Lung microvascular endothelial cell (primary cell): ENCODE data around the gene RHD. TPM values are rescaled to one million over a fixed set of nuclear protein-coding genes. Genes with fewer than 3 reads are reported as not detected.
"Not testable (repeated sequence)": the region's sequence is repeated elsewhere in the genome, so short reads cannot be mapped to it uniquely, and the experiment has no call there.

Experiments
- DNase-seq, 2 donors: peaks; one replicate each; pipeline versions ENCODE4 v3.0.0 to v3.0.0-alpha.2; 2010; ENCODE audit warnings: low read depth in 2 of 2
- total RNA-seq: library from RNA; depleted of rRNA; stranded (reverse); fragments of >200 nt; gene quantifications from 2 replicates; pipeline ENCODE4 v1.2.1, GENCODE V29; 2014

Gene RHD
- total RNA-seq, 1 donor from 2014 or later = 0.20 TPM

DNA sequence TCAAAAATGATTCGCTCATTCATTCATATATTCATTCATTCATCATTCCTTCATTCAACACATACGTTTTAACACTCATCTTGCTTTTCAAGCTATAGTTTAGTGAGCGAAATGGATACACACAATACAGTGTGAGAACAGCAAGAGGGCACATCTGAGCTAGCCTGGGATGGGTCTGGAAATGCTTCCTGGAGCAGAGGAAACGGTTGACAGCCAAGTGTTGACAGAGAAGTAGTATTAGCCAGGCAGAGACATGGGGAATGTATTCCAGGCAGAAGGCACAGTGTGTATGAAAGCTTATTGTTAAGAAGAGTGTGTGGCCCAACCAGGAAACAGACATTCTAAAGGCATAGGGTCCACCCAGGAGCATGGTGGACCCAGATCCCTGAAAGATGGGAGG, 32.6 kb downstream of the RHD start:
- peak in 1 of 2 donors; percentile 93 for DNase-seq

DNA sequence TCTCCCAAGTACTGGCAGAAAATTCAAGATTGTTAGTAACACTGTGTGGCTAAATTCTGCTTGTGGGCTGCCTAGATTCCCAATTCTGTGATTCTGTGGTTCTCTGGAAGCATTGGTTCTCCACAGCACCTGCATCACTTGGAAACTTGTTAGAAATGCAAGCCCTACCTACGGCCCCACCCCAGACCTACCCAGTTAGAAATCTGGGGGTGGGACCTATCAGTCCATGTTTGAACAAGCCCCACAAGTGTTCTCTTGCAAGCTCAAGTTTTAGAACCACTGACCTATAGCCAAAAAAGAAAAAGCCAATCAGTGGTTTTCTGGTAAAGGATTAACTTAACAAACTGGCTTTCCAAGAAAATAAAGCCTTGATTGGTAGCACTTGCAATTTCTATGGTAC, 35.9 kb downstream of the RHD start:
- not testable (repeated sequence) for DNase-seq

DNA sequence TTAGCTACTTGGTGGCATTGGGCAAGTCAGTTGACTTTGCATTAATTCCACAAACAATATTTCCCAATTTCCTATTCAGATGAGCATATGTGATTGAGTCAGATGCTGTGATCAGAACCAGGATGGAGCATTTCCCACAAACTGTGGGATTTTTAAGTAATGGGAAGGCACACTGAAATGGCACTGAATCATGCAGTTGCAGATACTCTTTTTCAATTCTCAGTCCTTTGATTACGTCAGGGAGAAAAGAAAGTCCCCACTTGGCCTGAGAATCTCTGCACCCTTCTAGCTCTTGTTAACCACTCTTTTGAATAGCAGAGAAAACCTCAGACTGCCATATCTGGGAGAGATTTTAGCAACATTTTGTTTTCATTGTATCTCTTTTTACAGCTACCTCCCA, 36.8 kb downstream of the RHD start:
- DNase-seq = not testable (repeated sequence)

DNA sequence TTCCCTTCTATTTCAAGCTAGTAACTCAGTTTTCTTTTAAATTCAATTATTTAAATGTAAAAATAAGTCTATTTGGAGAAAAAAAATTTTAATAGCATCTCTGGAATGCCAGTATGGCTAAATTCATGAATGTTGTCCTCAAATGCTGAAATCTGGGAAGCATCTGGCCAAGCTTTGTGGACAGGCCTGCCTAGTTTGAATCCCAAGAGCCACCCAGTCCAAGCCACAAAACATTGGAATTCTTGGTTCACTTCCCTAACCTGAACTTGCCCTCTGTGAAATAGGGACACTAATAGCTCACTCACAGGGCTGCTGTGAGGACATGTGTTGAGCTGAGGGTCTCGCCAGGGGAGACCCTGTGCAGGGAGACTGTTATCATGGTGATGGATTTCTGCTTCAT, 37.2 kb downstream of the RHD start:
- DNase-seq = not testable (repeated sequence)

DNA sequence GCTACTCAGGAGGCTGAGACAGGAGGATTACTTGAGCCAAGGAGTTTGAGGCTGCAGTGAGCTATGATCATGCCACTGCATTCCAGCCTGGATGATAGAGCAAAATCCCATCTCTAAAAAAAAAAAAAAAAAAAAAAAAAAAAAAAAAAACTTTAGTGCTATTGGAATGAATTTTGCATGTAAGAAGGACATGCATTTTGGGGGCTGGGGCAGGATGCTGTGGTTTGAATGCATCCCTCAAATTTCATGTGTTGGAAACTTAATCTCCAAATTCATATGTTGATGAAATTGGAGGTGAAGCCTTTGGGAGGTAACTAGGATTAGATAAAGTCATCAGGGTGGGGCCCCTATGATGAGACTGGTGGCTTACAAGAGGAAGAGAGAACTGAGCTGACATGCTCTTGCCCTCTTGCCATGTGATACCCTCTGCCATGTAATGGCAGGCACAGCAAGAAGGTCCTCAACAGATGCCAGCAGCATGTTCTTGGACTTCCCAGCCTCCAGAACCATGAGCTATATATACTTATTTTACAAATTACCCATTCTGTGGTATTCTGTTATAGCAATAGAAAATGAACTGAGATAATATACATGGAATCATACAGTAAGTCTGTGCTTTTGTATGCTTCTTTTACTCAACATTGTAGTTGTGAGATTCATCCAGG, 40.6 kb downstream of the RHD start:
- not testable (repeated sequence) for DNase-seq

DNA sequence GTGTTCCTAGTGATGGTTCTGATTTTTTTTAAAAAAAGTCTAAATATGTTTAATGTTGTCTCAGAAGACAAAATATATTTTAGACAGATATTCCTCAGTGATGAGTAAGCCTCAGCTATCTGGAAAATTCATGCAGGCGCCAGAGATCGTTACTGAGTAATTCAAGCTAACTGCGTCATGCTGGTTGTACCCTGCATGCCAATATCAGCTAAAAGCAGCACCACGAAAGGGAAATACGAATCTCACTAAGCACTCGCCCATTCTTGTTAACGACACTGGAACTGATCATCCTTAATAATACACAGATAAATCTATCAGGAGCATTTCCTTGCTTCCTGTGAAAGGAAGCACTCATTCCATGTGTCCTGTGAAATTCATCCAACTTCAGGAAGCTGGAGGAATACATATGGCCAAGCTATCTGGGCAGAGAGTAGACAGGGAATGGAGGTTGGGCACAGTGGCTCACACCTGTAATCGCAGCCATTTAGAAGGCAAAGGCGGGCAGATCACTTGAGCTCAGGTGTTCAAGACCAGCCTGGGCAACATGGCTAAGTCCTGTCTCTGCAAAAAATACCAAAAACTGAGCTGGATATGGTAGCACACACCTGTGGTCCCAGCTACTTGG, 48.1 kb downstream of the RHD start:
- peak in 1 of 2 donors; percentile 98 for DNase-seq

DNA sequence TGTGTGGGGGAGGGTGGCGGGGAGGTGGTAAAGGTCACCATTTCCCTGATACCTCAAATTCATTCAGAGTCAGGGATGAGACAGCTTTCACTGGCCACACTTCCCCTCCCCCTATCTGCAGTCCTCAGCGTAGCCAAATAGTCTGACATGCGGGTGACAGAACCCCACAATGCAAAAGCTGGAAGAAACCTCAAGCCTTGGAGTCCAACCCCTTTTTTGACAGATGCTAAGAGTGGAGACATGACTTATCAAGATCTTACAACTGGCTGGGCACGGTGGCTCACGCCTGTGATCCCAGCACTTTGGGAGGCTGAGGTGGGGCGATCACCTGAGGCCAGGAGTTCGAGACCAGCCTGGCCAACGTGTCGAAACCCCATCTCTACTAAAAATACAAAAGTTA, 49.8 kb downstream of the RHD start:
- DNase-seq = not testable (repeated sequence)

DNA sequence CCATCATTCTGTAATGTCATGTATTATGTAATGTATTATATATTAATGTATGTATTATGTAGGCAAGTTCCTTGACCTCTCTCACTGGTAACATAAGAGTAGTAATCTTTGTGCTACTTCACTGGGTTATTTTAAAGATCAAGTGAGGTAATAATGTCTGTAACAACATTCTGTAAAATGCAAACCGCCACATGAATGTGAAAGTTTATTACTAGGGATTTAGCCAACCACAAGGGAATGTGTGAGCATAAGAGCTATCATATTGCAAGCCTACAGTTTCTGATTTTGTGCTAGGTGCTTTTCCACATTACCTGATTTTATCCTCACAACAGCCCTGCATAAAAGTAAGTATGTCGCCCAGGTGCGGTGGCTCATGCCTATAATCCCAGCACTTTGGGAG, 52.1 kb downstream of the RHD start:
- not testable (repeated sequence) for DNase-seq

DNA sequence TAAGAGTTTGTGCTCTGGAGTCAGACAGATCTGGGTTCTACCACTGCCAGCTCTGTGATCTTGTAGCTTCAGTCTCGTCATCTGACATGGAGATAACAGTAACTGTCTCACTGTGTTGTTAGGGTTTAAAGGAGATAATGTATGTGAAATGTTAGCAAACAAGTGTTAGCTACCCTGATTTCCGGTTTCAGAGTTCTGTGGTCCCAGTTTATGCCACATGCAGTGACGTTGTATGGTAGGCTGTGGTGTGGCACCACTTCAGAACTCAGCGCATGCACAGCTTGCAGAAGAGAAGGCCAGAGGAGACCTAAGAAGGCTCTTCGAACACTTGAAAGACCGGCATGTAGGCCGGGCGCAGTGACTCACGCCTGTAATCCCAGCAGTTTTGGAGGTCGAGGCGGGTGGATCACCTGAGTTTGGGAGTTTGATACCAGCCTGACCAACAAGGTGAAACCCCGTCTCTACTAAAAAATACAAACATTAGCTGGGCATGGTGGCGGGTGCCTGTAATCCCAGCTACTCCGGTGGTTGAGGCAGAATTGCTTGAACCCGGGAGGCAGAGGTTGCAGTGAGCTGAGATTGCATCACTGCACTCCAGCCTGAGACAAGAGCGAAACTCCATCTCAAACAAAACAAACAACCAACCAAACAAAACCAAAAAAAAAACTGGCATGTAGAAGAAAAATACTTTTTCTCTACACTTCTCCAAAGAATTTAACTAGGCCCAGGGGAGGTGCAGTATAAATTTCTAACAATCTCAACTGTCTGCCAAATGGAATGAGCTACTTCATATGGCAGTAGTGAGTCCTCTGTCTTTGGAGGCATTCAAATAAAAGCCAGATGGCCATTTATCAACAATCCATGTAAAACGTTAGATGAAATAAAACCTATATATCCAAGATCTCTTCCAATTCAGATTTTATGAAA, 55.8 kb downstream of the RHD start:
- DNase-seq = not testable (repeated sequence)

DNA sequence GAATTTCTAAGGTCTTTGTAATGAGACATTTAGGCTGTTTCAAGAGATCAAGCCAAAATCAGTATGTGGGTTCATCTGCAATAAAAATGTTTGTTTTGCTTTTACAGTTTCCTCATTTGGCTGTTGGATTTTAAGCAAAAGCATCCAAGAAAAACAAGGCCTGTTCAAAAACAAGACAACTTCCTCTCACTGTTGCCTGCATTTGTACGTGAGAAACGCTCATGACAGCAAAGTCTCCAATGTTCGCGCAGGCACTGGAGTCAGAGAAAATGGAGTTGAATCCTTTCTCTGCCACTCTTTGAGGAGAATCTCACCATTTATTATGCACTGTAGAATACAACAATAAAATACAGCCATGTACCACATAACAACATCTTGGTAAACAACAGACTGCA, 56.5 kb downstream of the RHD start:
- not testable (repeated sequence) for DNase-seq

DNA sequence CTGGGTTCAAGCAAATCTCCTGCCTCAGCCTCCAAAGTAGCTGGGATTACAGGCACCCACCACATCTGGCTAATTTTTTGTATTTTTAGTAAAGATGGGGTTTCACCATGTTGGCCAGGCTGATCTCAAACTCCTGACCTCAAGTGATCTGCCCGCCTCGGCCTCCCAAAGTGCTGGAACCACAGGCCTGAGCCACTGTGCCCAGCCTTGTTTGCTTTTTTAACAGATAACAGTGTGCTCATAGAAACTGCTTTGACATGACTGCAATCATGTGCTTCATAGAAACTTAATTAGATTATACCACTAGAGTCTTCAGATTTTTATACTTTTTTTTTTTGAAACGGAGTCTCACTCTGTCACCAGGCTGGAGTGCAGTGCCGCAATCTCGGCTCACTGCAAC, 57.0 kb downstream of the RHD start:
- DNase-seq = peak in 1 of 2 donors; percentile 25

DNA sequence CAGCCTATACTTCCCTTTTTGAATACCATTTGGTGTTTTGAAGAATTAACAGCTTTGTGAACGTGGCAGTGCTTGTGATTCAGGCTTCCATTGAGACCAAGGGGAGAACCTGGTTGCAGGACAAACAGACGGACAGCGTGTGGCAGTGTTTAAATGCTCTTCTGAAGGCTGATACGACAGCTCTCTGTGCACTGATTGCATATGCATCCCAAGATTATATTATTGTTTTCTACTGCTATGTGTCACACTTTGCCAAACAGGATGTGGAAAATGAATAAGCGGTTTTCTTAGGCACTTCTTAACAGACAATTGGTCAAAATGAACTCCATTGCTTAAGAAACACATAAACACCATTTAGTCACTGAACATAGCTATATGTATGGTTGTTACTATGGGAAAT, 57.6 kb downstream of the RHD start:
- DNase-seq = peak in 1 of 2 donors; percentile 65

DNA sequence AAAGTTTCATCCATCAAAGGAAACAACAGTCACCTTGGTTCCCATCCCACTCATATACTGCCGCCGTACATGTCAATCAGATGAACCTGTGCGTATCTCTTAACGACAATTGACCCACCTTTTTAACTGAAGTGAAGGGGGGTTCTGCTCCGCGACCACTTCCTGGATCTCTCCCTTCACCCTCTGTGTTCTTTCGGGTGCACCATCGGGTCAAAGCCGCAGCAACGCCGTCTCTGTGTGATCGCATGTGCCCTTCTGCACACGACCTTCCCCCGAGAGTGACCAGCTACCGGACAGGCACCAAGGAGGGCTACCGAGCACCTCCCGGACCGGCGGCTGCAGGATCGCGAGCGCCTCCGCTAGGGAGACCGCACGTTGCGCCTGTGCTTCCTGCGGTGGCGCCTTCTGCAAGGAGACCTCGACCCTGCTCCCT, 64.6 kb downstream of the RHD start:
- DNase-seq = peak in 1 of 2 donors; percentile 1

DNA sequence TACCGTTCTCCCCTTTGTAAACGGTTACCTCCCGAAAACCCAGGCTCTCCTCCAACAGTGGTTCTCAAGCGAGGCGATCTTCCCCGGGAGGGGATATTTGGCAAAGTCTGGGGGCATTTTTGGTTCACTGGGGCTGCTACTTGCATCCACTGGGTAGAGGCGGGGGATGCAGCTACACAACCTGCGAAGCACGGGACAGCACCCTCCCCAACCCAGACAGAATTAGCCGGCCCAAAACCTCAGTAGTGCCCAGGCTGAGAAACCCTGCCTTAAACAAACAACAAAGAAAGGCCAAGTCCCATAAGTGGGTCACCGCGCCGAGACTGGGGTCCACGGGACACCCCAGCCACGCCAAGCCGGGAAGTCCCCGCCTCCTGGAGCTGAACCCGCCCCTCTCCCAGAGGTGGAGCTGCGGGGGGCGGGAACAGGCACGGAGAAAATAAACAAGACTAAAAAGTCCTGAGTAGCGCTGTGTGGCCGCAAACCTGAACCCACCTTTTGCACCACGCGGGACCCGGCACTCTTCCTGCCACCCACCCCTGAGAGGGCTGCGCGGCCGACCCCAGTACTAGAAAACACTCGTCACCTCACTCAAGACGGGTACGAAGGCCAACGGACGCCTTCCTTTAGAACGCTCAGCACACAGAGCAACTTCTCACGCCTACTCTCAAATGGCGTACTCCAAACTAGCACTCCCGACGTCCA, 65.3 kb downstream of the RHD start:
- DNase-seq = peak; percentile 1 to 17

DNA sequence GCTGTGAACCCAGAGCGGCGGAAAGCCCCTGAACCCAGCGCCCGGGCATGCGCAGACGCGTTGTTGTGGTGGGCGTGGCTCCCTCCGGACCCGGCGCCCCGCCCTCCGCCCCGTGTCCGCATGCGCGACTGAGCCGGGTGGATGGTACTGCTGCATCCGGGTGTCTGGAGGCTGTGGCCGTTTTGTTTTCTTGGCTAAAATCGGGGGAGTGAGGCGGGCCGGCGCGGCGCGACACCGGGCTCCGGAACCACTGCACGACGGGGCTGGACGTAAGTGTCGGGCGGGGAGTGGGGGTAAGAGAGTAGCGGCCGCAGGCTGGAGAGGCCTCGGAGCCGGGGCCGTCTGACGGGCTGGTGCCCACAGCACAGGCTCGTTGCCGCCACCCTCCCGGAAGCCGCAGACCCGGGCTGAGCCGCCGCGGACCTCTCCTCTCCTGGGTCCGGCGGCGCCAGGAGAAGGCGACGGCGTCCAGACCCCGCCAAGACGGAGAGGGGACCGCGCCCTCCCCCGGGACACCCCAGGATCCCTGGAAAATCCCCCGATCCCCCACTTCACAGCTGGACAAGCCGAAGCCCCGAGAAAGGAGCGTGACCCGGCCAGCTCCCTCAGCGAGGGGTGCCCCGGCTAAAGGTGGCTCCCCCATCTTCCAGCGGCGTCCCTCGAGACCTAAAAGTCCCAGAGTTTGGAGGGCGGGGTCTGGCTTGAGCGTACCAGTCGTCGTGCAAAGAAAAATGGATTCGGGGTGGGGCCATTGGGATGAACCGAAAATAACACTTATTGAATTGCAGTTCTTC, 66.1 kb downstream of the RHD start, which contains the start of gene TMEM50A:
TSS of gene TMEM50A (plus strand) at position 147 of the 794 bp plus-strand sequence. CDS start 2,153 bp downstream, outside the sequence.
- DNase-seq = peak; percentile 86 to 91

DNA sequence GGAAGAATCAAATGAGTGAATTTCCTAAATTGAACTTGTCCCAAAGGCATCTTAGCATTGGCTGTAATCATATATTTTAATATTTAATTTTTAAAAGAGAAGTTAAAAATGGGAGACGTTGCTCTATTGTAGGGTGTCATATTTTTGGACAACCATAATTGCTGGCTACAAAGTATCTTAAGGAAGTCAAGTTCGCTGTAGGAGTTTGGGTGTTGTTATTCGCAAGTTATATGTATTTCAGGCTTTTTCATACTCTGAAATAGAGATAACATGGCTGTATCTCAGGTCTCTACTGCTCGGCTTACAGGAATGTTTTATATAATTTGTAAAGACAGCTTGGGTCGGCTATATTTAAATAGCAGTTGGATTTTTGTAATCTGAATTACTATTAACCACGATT, 66.7 kb downstream of the RHD start:
- DNase-seq = no peak

DNA sequence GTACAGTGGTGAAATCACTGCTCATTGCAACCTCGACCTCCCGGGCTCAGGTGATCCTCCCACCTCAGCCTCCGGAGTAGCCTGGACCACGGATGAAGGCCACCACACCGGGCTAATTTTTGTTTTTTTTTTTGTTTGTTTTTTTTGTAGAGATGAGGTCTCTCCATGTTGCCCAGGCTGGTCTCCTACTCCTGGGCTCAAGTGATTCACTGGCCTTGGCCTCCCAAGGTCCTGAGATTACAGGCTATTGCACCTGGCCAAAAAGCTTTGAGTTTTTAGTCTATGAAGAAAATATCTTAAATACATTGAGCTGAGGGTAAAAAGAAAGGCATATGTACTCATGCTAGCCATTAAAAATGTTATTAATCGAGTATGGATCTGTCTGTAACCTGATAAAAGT, 69.4 kb downstream of the RHD start:
- no peak for DNase-seq

DNA sequence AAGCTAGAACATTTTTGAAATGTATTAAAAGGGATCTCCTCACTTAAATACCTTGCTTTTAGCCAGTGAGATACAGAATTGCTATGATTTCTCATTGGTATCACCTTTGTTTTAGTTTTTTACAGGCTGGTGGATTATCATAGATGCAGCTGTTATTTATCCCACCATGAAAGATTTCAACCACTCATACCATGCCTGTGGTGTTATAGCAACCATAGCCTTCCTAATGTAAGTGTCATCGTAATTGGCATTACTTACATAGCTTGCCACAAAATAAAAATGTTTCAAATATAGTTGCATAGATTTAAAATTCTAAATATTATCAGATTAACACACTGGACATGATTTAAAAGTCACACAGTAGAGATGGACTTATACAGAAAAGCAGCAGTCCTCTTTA, 70.5 kb downstream of the RHD start:
- no peak for DNase-seq

DNA sequence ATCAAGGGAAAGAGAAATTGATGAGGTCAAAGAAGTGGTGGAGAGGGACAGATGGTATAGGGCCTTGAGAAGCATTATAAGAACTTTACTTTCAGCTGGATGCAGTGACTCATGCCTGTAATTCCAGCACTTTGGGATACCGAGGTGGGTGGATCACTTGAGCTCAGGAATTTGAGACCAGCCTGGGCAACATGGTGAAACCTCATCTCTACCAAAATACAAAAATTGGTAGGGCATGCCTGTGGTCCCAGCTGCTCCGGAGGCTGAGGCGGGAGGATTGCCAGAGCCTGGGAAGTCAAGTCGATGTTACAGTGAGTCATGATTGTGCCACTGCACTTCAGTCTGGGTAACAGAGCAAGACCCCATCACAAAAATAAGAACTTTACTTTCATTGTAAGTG, 71.6 kb downstream of the RHD start:
- peak in 1 of 2 donors; percentile 4 for DNase-seq

DNA sequence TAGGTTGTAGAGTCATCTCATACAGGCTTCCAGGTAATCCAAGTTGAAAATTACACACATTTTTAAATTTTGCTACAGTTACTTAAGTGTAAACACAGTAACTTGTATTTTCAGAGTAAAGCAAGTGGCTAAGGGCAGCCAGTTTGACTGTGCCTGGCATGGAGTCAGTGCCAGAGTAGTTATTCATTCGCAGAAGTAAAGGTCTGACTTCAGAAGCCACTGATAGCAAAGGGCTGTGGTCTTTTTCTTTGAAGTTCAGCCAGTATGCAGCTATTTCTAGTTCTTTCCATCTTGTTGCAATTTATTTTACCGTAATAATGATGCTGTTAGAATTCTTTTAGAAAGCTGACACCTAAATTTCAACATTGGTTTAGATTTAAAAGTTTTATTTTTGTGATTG, 75.2 kb downstream of the RHD start:
- DNase-seq = no peak

DNA sequence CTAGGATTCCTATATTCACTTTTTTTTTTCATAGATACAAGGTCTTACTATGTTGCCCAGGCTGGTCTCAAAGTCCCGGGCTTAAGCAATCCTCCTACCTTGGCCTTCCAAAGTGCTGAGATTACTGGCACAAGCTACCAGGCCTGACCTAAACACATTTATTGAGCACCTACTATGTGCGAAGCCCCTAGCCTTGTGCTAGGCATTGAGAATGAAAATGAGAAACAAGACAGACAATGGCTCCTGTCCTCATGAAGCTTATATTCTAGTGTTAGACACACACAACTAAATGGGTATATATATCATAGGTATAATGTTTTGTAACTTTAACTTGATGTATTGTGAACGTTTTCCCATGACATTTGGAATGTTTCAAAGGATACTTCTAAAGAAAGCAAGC, 77.3 kb downstream of the RHD start:
- DNase-seq = no peak
